HUES6 (cell line): ENCODE data around the gene IFIH1.
A peak's percentile ranks its signal among the peaks of the same experiment; 100 is the strongest.

Experiments
- H3K27ac ChIP-seq: 2 replicates; pipeline ENCODE4 v1.7.0; 2013; ENCODE audit warnings: low read depth, mild to moderate bottlenecking, low read length, inconsistent platforms
- H3K27me3 ChIP-seq: 2 replicates; pipeline ENCODE4 v1.6.1; 2013; ENCODE audit warnings: low read length; ENCODE audit not compliant: control insufficient read depth, insufficient read depth
- H3K36me3 ChIP-seq: 2 replicates; pipeline ENCODE4 v1.6.1; 2013; ENCODE audit warnings: low read length; ENCODE audit not compliant: control insufficient read depth, insufficient read depth
- H3K4me1 ChIP-seq: 2 replicates; pipeline ENCODE4 v1.6.1; 2013; ENCODE audit warnings: low read length; ENCODE audit not compliant: control insufficient read depth, insufficient read depth
- H3K4me3 ChIP-seq: 2 replicates; pipeline ENCODE4 v1.5.1; 2013; ENCODE audit warnings: low read depth, low read length
- H3K9ac ChIP-seq: one replicate; pipeline ENCODE4 v1.6.1; 2013; ENCODE audit warnings: mild to moderate bottlenecking, low read length
- H3K9me3 ChIP-seq: 2 replicates; pipeline ENCODE4 v1.6.1; 2013; ENCODE audit warnings: low read depth, low read length; ENCODE audit not compliant: control insufficient read depth, insufficient read depth

IFIH1 gene

GRCh38 chr2:162318328-162319180 lies at the start of gene IFIH1:
Gene IFIH1 (minus strand): TSS chr2:162318684. CDS start chr2:162318307, 377 bp downstream.
- Histone ChIP-seq H3K9ac (peak within 1 kb of the TSS; percentile 44), H3K4me1 (peaks cover 11% of the 10 kb centered on the region), H3K4me3 (peak within 1 kb of the TSS; percentile 77), H3K27me3 (peaks cover 27% of the 10 kb centered on the region), H3K36me3 (no peaks in the 10 kb centered on the region), H3K9me3 (no peaks in the 10 kb centered on the region), H3K27ac (no peak within 1 kb of the TSS)

GRCh38 chr2:162365392-162365791 lies 46.9 kb upstream of the IFIH1 start:
- Histone ChIP-seq H3K9ac (no peak overlapping the region), H3K27me3 (no peaks in the 10 kb centered on the region), H3K36me3 (no peaks in the 10 kb centered on the region), H3K27ac (no peak overlapping the region), H3K4me1 (no peaks in the 10 kb centered on the region), H3K4me3 (no peak overlapping the region), H3K9me3 (no peaks in the 10 kb centered on the region)

GRCh38 chr2:162344617-162344950 lies 26.1 kb upstream of the IFIH1 start:
- H3K9ac ChIP-seq, result peak overlapping the region; percentile 72
- H3K9me3 ChIP-seq, result no peaks in the 10 kb centered on the region
- no peak overlapping the region for H3K27ac ChIP-seq
- H3K36me3 ChIP-seq, result no peaks in the 10 kb centered on the region; the same call in 1 of the 2 replicates
- H3K27me3 ChIP-seq, result peaks cover 13% of the 10 kb centered on the region; the same call in 1 of the 2 replicates
- H3K4me1 ChIP-seq, result no peaks in the 10 kb centered on the region
- peak overlapping the region; percentile 88 for H3K4me3 ChIP-seq

GRCh38 chr2:162343824-162344616 lies 25.5 kb upstream of the IFIH1 start, which contains the start of gene GCA:
Gene GCA (plus strand): TSS chr2:162344132. CDS start chr2:162344249, 117 bp downstream.
- H3K27me3 ChIP-seq, result peaks cover 13% of the 10 kb centered on the region; the same call in 1 of the 2 replicates
- H3K27ac ChIP-seq, result no peak within 1 kb of the TSS
- H3K9ac ChIP-seq, result peak within 1 kb of the TSS; percentile 72
- no peaks in the 10 kb centered on the region for H3K4me1 ChIP-seq
- H3K36me3 ChIP-seq, result no peaks in the 10 kb centered on the region; the same call in 1 of the 2 replicates
- peak within 1 kb of the TSS; percentile 88 for H3K4me3 ChIP-seq
- H3K9me3 ChIP-seq, result no peaks in the 10 kb centered on the region

GRCh38 chr2:162343492-162343823 lies 25.0 kb upstream of the IFIH1 start:
- H3K4me1 ChIP-seq, result no peaks in the 10 kb centered on the region
- peak overlapping the region; percentile 88 for H3K4me3 ChIP-seq

GRCh38 chr2:162342841-162343240 lies 24.4 kb upstream of the IFIH1 start:
- no peak overlapping the region for H3K27ac ChIP-seq
- H3K4me1 ChIP-seq, result no peaks in the 10 kb centered on the region
- peaks cover 13% of the 10 kb centered on the region; the same call in 1 of the 2 replicates for H3K27me3 ChIP-seq
- H3K4me3 ChIP-seq, result no peak overlapping the region
- no peaks in the 10 kb centered on the region for H3K9me3 ChIP-seq
- no peaks in the 10 kb centered on the region; the same call in 1 of the 2 replicates for H3K36me3 ChIP-seq
- H3K9ac ChIP-seq, result no peak overlapping the region

More at GRCh38 chr2:162343492-162343823, 25.0 kb upstream of the IFIH1 start:
- Histone ChIP-seq H3K9ac (no peak overlapping the region), H3K9me3 (no peaks in the 10 kb centered on the region), H3K36me3 (no peaks in the 10 kb centered on the region; the same call in 1 of the 2 replicates), H3K27me3 (peaks cover 13% of the 10 kb centered on the region; the same call in 1 of the 2 replicates), H3K27ac (no peak overlapping the region)

GRCh38 chr2:162342321-162342720 lies 23.8 kb upstream of the IFIH1 start:
- H3K4me3 ChIP-seq, result no peak overlapping the region
- no peaks in the 10 kb centered on the region for H3K9me3 ChIP-seq
- H3K4me1 ChIP-seq, result no peaks in the 10 kb centered on the region
- no peaks in the 10 kb centered on the region for H3K36me3 ChIP-seq
- no peak overlapping the region for H3K9ac ChIP-seq
- peaks cover 13% of the 10 kb centered on the region; the same call in 1 of the 2 replicates for H3K27me3 ChIP-seq
- no peak overlapping the region for H3K27ac ChIP-seq

GRCh38 chr2:162340822-162341221 lies 22.3 kb upstream of the IFIH1 start:
- Histone ChIP-seq H3K4me3 (no peak overlapping the region), H3K9me3 (no peaks in the 10 kb centered on the region)

GRCh38 chr2:162337868-162338267 lies 19.4 kb upstream of the IFIH1 start:
- Histone ChIP-seq H3K4me1 (no peaks in the 10 kb centered on the region), H3K27ac (no peak overlapping the region), H3K4me3 (no peak overlapping the region), H3K9ac (no peak overlapping the region), H3K36me3 (no peaks in the 10 kb centered on the region), H3K9me3 (no peaks in the 10 kb centered on the region), H3K27me3 (peaks cover 11% of the 10 kb centered on the region; the same call in 1 of the 2 replicates)

More at GRCh38 chr2:162340822-162341221, 22.3 kb upstream of the IFIH1 start:
- Histone ChIP-seq H3K4me1 (no peaks in the 10 kb centered on the region), H3K9ac (no peak overlapping the region), H3K36me3 (no peaks in the 10 kb centered on the region), H3K27ac (no peak overlapping the region), H3K27me3 (peaks cover 13% of the 10 kb centered on the region; the same call in 1 of the 2 replicates)

GRCh38 chr2:162333968-162334367 lies 15.5 kb upstream of the IFIH1 start:
- Histone ChIP-seq H3K4me3 (no peak overlapping the region), H3K27me3 (no peaks in the 10 kb centered on the region), H3K9me3 (no peaks in the 10 kb centered on the region), H3K36me3 (no peaks in the 10 kb centered on the region), H3K27ac (no peak overlapping the region), H3K9ac (no peak overlapping the region), H3K4me1 (no peaks in the 10 kb centered on the region)

- Histone ChIP-seq H3K4me3 (no peak overlapping the region), H3K9ac (no peak overlapping the region), H3K9me3 (peaks cover 10% of the 10 kb centered on the region; the same call in 1 of the 2 replicates), H3K36me3 (no peaks in the 10 kb centered on the region), H3K27me3 (no peaks in the 10 kb centered on the region), H3K27ac (no peak overlapping the region), H3K4me1 (no peaks in the 10 kb centered on the region)
These were observed 12.4 kb upstream of the IFIH1 start for GRCh38 chr2:162330881-162331280.
